HCT116 (cell line): ENCODE results near the gene ITPR2.

Source experiments
- CTCF ChIP-seq, 3 experiments: fragments of 200-600 bp in 1 of 3; sonication (generic) in 1 of 3; IDR thresholded peaks in 2 of 3; conservative IDR thresholded peaks in 1 of 3; 2 replicates each; pipeline ENCODE4 v1.5.1; 2012 to 2017; ENCODE audit warnings: low read depth in 2 of 3, low read length in 2 of 3, antibody characterized with exemption in 1 of 3, borderline replicate concordance in 1 of 3, control low read depth in 1 of 3, mild to moderate bottlenecking in 1 of 3, mixed read lengths in 1 of 3, mixed run types in 1 of 3, moderate library complexity in 1 of 3; ENCODE audit not compliant: insufficient read depth in 1 of 3
- POLR2A ChIP-seq: IDR thresholded peaks from 2 replicates; pipeline ENCODE4 v1.7.0; 2011; ENCODE audit warnings: borderline replicate concordance; ENCODE audit not compliant: insufficient read depth, insufficient read length; ENCODE audit errors: extremely low read depth
- YY1 ChIP-seq: IDR thresholded peaks from 2 replicates; pipeline ENCODE4 v1.6.1; 2011; ENCODE audit warnings: low read length, low read depth, moderate library complexity, mild to moderate bottlenecking; ENCODE audit not compliant: insufficient replicate concordance; ENCODE audit errors: extremely low read depth

GRCh38 chr12:26715232-26715631 lies 117.8 kb downstream of the ITPR2 start:
- TF ChIP-seq CTCF (IDR thresholded peaks at IDR 0.05 in 2 of 3, conservative IDR thresholded peaks at IDR 0.05 in 1 of 3; ENCODE audit: borderline replicate concordance in 1 of 3, insufficient read depth in 1 of 3, low read depth in 2 of 3, low read length in 2 of 3) = no peak
- TF ChIP-seq YY1 = no peak
- no peak for TF ChIP-seq POLR2A
